HCT116 (cell line): ENCODE results near the gene HIVEP1. TPM values are rescaled to one million over a fixed set of nuclear protein-coding genes. Genes with fewer than 3 reads are reported as not detected.

Source experiments
- ATAC-seq: fragments of 200-7000 bp; cut with Tn5 transposase; 2 replicates; pipeline ENCODE4 v1.9.1; 2020; ENCODE audit warnings: mild to moderate bottlenecking, moderate library complexity
- BruUV-seq: library from RNA; stranded (reverse); fragments of 400-500 nt; replicated peaks from 2 replicates; lab custom pipeline; 2021; lab: Mats Ljungman, UMichigan
- CTCF ChIA-PET: fragments of 300-600 bp; sonication (Branson Sonifier 250); formaldehyde crosslinking; loops from one replicate; lab custom pipeline; 2021; ENCODE audit warnings: antibody characterized with exemption; lab: Charles Lee
- POLR2A ChIA-PET: fragments of 300-600, 350-600 bp; sonication (Branson Sonifier 250); formaldehyde crosslinking; loops from one replicate; lab custom pipeline; 2021; ENCODE audit warnings: antibody characterized with exemption; lab: Charles Lee
- RAD21 ChIA-PET, 2 experiments: fragments of 300-600 bp; sonication (Branson Sonifier 250); formaldehyde crosslinking; loops; one replicate each; lab custom pipeline; 2023; ENCODE audit warnings: low total read pairs in 2 of 2; ENCODE audit not compliant: uncharacterized antibody in 2 of 2, unreplicated experiment in 2 of 2, low non-redundant PET in 1 of 2; lab: Charles Lee
- DNase-seq: peaks from one replicate; pipeline ENCODE4 v3.0.0-alpha.2; 2010; ENCODE audit warnings: low read depth, low spot score
- H2AFZ ChIP-seq: fragments of 200-600 bp; shearing (Covaris generic), sonication (generic); 2 replicates; pipeline ENCODE4 v1.6.1; 2017; ENCODE audit warnings: low read depth, mixed run types, mixed read lengths, antibody characterized with exemption, low read length; ENCODE audit not compliant: poor library complexity, severe bottlenecking
- H3K27ac ChIP-seq: 2 replicates; pipeline ENCODE4 v1.5.1; 2012; ENCODE audit warnings: low read depth, low read length
- H3K27me3 ChIP-seq: fragments of 200-600 bp; sonication (generic); 2 replicates; pipeline ENCODE4 v1.6.1; 2016; ENCODE audit warnings: mixed run types, low read length, mixed read lengths; ENCODE audit not compliant: insufficient read depth
- H3K36me3 ChIP-seq, 2 experiments: fragments of 200-500 bp in 1 of 2; fragments of 200-600 bp in 1 of 2; sonication (Bioruptor generic) in 1 of 2; sonication (generic) in 1 of 2; 2 replicates each; pipeline versions ENCODE4 v1.5.1 to v1.6.1; 2014 to 2016; ENCODE audit warnings: low read length in 2 of 2, inconsistent platforms in 1 of 2, mixed read lengths in 1 of 2, mixed run types in 1 of 2; ENCODE audit not compliant: insufficient read depth in 2 of 2, control insufficient read depth in 1 of 2
- H3K4me1 ChIP-seq, 2 experiments: fragments of 200-600 bp in 1 of 2; sonication (generic) in 1 of 2; 2 replicates each; pipeline versions ENCODE4 v1.5.1 to v1.6.1; 2012 to 2017; ENCODE audit warnings: low read length in 2 of 2, inconsistent platforms in 1 of 2, mild to moderate bottlenecking in 1 of 2, mixed read lengths in 1 of 2, mixed run types in 1 of 2, moderate library complexity in 1 of 2; ENCODE audit not compliant: insufficient read depth in 2 of 2, control insufficient read depth in 1 of 2
- H3K4me2 ChIP-seq: fragments of 200-600 bp; sonication (generic); 2 replicates; pipeline ENCODE4 v1.6.1; 2017; ENCODE audit warnings: mixed run types, low read length, mixed read lengths
- H3K4me3 ChIP-seq, 2 experiments: fragments of 200-600 bp in 1 of 2; sonication (generic) in 1 of 2; replicated peaks in 1 of 2; 2 replicates each; pipeline ENCODE4 v1.5.1; 2011 to 2016; ENCODE audit warnings: low read length in 2 of 2, control low read depth in 1 of 2, low read depth in 1 of 2, mild to moderate bottlenecking in 1 of 2, mixed read lengths in 1 of 2, mixed run types in 1 of 2
- H3K79me2 ChIP-seq: fragments of 200-600 bp; sonication (generic); 2 replicates; pipeline ENCODE4 v1.6.1; 2017; ENCODE audit warnings: mild to moderate bottlenecking, mixed run types, low read length, moderate library complexity, mixed read lengths; ENCODE audit not compliant: insufficient read depth
- H3K9ac ChIP-seq: fragments of 200-600 bp; sonication (generic); 2 replicates; pipeline ENCODE4 v1.6.1; 2016; ENCODE audit warnings: low read length, mixed read lengths
- H3K9me2 ChIP-seq: fragments of 200-600 bp; sonication (generic), shearing (Covaris generic); 2 replicates; pipeline ENCODE4 v1.6.1; 2017; ENCODE audit warnings: mixed run types, mild to moderate bottlenecking, moderate library complexity; ENCODE audit not compliant: insufficient read depth
- H3K9me3 ChIP-seq, 2 experiments: fragments of 200-500 bp in 1 of 2; fragments of 200-600 bp in 1 of 2; sonication (Bioruptor generic) in 1 of 2; sonication (generic) in 1 of 2; 2 replicates each; pipeline ENCODE4 v1.6.1; 2014 to 2017; ENCODE audit warnings: low read length in 2 of 2, mixed read lengths in 2 of 2, inconsistent platforms in 1 of 2, low read depth in 1 of 2, mild to moderate bottlenecking in 1 of 2, mixed run types in 1 of 2, moderate library complexity in 1 of 2; ENCODE audit not compliant: control insufficient read depth in 1 of 2, insufficient read depth in 1 of 2
- H4K20me1 ChIP-seq: fragments of 200-600 bp; sonication (generic), shearing (Covaris generic); 2 replicates; pipeline ENCODE4 v1.6.1; 2017; ENCODE audit warnings: mixed run types, mild to moderate bottlenecking, moderate library complexity; ENCODE audit not compliant: insufficient read depth
- CEBPB ChIP-seq: IDR thresholded peaks from 2 replicates; pipeline ENCODE4 v1.6.1; 2012; ENCODE audit warnings: low read depth
- ELF1 ChIP-seq: IDR thresholded peaks from 2 replicates; pipeline ENCODE4 v1.6.1; 2012; ENCODE audit warnings: low read depth, borderline replicate concordance
- EZH2phosphoT487 ChIP-seq: fragments of 200-600 bp; IDR thresholded peaks from 2 replicates; pipeline ENCODE4 v1.6.1; 2018; ENCODE audit warnings: antibody characterized with exemption, borderline replicate concordance
- FOSL1 ChIP-seq: IDR thresholded peaks from 2 replicates; pipeline ENCODE4 v1.6.1; 2012; ENCODE audit warnings: low read depth
- JUND ChIP-seq: IDR thresholded peaks from 2 replicates; pipeline ENCODE4 v1.6.1; 2012
- POLR2A ChIP-seq: IDR thresholded peaks from 2 replicates; pipeline ENCODE4 v1.7.0; 2011; ENCODE audit warnings: borderline replicate concordance; ENCODE audit not compliant: insufficient read depth, insufficient read length; ENCODE audit errors: extremely low read depth
- POLR2AphosphoS5 ChIP-seq: IDR thresholded peaks from 2 replicates; pipeline ENCODE4 v1.6.1; 2011; ENCODE audit warnings: mild to moderate bottlenecking, low read depth, low read length, moderate library complexity
- RAD21 ChIP-seq: IDR thresholded peaks from 2 replicates; pipeline ENCODE4 v1.6.1; 2012; ENCODE audit warnings: low read depth, mild to moderate bottlenecking
- SIN3A ChIP-seq: IDR thresholded peaks from 2 replicates; pipeline ENCODE4 v1.6.1; 2012; ENCODE audit warnings: low read depth
- SRF ChIP-seq: IDR thresholded peaks from 2 replicates; pipeline ENCODE4 v1.6.1; 2012; ENCODE audit warnings: low read depth
- TCF7L2 ChIP-seq: IDR thresholded peaks from 2 replicates; pipeline ENCODE4 v1.7.0; 2011; ENCODE audit warnings: borderline replicate concordance, inconsistent platforms; ENCODE audit not compliant: insufficient read depth, insufficient read length; ENCODE audit errors: extremely low read depth
- YY1 ChIP-seq: IDR thresholded peaks from 2 replicates; pipeline ENCODE4 v1.6.1; 2011; ENCODE audit warnings: low read length, low read depth, moderate library complexity, mild to moderate bottlenecking; ENCODE audit not compliant: insufficient replicate concordance; ENCODE audit errors: extremely low read depth
- ZFX ChIP-seq: fragments of 450-650 bp; IDR thresholded peaks from 2 replicates; pipeline ENCODE4 v1.6.1; 2017
- ZNF274 ChIP-seq: fragments of 200-500 bp; sonication (Bioruptor generic); IDR thresholded peaks from 2 replicates; pipeline ENCODE4 v1.6.1; 2014; ENCODE audit warnings: mild to moderate bottlenecking, low read depth, low read length, inconsistent platforms
- intact Hi-C: fragments of 100-400 bp; cut with micrococcal nuclease; formaldehyde crosslinking; loops from 2 replicates; pipeline ENCODE4 v1.10.0; 2022
- total RNA-seq: library from RNA; stranded (reverse); gene quantifications from one replicate; pipeline ENCODE4 v1.2.1, GENCODE V29; 2021; ENCODE audit not compliant: unreplicated experiment
- TF ChIP-seq, protein P1 (sequence below): IDR thresholded peaks from 2 replicates; pipeline ENCODE4 v1.6.1; 2012
- TF ChIP-seq, protein P2 (sequence below): IDR thresholded peaks from 2 replicates; pipeline ENCODE4 v1.6.1; 2012; ENCODE audit warnings: low read depth
- TF ChIP-seq, protein P3 (sequence below), 3 experiments: fragments of 200-600 bp in 1 of 3; sonication (generic) in 1 of 3; IDR thresholded peaks in 2 of 3; conservative IDR thresholded peaks in 1 of 3; 2 replicates each; pipeline ENCODE4 v1.5.1; 2012 to 2017; ENCODE audit warnings: low read depth in 2 of 3, low read length in 2 of 3, antibody characterized with exemption in 1 of 3, borderline replicate concordance in 1 of 3, control low read depth in 1 of 3, mild to moderate bottlenecking in 1 of 3, mixed read lengths in 1 of 3, mixed run types in 1 of 3, moderate library complexity in 1 of 3; ENCODE audit not compliant: insufficient read depth in 1 of 3
- TF ChIP-seq, protein P4 (sequence below): IDR thresholded peaks from 2 replicates; pipeline ENCODE4 v1.6.1; 2011; ENCODE audit warnings: mild to moderate bottlenecking, low read length, moderate library complexity; ENCODE audit not compliant: insufficient replicate concordance; ENCODE audit errors: extremely low read depth

The HIVEP1 gene
- total RNA-seq, 1 experiment from 2014 or later: 11.2 TPM

DNA sequence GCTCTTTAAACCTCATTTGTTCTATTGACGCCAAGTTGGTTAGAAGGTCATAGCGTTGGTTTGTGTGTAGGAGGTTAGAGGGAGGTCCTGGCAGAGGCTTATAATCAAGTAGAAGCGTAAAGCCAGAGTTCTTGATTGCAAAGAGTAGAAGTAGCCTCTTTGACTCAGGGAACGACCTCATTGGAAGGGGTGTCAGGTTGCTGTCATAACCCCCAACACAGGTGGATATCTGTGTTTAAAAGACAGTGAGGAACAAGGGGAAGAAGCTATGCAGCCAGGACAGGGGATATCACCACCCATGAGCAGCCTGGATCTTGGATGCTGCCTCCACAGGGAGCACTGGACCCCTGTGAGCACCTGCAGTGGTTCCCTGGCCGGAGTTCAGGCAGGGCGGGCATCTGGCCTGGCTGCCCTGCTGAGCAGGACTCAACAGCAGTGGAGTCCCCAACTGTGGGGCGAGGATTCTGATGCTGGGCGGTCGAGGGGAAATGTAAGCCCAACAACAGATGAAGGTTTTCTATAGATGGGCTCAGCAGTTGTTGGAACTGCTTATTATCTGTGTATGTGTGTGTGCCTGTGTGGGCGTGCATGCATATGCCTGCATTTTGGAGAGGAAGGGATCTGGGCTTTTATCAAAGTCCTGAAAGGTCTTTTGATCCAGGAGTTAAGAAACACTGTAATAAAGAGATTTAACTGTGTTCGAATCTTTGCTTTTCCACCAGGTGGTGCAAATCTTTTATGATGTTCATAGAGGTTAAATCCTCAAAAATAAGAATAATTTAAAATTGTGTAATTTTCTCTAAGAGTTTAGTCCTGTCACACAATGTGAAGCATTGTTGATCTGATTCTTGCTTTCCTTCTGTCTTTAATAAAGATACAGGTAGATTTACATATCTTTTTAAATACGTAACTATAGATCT is 27.7 kb downstream of the HIVEP1 start:
- RAD21 ChIA-PET: no interaction called here
- TF ChIP-seq ELF1: no peak
- TF ChIP-seq, protein P1, sequence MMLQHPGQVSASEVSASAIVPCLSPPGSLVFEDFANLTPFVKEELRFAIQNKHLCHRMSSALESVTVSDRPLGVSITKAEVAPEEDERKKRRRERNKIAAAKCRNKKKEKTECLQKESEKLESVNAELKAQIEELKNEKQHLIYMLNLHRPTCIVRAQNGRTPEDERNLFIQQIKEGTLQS: no peak
- no peak for TF ChIP-seq TCF7L2
- no peak for TF ChIP-seq YY1
- TF ChIP-seq ZNF274: no peak
- no peak for TF ChIP-seq ZFX
- TF ChIP-seq SRF: no peak
- TF ChIP-seq, protein P2, sequence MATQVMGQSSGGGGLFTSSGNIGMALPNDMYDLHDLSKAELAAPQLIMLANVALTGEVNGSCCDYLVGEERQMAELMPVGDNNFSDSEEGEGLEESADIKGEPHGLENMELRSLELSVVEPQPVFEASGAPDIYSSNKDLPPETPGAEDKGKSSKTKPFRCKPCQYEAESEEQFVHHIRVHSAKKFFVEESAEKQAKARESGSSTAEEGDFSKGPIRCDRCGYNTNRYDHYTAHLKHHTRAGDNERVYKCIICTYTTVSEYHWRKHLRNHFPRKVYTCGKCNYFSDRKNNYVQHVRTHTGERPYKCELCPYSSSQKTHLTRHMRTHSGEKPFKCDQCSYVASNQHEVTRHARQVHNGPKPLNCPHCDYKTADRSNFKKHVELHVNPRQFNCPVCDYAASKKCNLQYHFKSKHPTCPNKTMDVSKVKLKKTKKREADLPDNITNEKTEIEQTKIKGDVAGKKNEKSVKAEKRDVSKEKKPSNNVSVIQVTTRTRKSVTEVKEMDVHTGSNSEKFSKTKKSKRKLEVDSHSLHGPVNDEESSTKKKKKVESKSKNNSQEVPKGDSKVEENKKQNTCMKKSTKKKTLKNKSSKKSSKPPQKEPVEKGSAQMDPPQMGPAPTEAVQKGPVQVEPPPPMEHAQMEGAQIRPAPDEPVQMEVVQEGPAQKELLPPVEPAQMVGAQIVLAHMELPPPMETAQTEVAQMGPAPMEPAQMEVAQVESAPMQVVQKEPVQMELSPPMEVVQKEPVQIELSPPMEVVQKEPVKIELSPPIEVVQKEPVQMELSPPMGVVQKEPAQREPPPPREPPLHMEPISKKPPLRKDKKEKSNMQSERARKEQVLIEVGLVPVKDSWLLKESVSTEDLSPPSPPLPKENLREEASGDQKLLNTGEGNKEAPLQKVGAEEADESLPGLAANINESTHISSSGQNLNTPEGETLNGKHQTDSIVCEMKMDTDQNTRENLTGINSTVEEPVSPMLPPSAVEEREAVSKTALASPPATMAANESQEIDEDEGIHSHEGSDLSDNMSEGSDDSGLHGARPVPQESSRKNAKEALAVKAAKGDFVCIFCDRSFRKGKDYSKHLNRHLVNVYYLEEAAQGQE: no peak
- no peak for TF ChIP-seq CEBPB
- no peak for TF ChIP-seq SIN3A
- TF ChIP-seq EZH2phosphoT487: no peak
- no peak for TF ChIP-seq RAD21
- TF ChIP-seq POLR2A: no peak
- no peak for TF ChIP-seq POLR2AphosphoS5
- no peak for TF ChIP-seq FOSL1
- TF ChIP-seq, protein P3, sequence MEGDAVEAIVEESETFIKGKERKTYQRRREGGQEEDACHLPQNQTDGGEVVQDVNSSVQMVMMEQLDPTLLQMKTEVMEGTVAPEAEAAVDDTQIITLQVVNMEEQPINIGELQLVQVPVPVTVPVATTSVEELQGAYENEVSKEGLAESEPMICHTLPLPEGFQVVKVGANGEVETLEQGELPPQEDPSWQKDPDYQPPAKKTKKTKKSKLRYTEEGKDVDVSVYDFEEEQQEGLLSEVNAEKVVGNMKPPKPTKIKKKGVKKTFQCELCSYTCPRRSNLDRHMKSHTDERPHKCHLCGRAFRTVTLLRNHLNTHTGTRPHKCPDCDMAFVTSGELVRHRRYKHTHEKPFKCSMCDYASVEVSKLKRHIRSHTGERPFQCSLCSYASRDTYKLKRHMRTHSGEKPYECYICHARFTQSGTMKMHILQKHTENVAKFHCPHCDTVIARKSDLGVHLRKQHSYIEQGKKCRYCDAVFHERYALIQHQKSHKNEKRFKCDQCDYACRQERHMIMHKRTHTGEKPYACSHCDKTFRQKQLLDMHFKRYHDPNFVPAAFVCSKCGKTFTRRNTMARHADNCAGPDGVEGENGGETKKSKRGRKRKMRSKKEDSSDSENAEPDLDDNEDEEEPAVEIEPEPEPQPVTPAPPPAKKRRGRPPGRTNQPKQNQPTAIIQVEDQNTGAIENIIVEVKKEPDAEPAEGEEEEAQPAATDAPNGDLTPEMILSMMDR (IDR thresholded peaks at IDR 0.05 in 2 of 3, conservative IDR thresholded peaks at IDR 0.05 in 1 of 3; ENCODE audit: borderline replicate concordance in 1 of 3, insufficient read depth in 1 of 3, low read depth in 2 of 3, low read length in 2 of 3): no peak; a peak in 1 of 6 replicates
- TF ChIP-seq, protein P4, sequence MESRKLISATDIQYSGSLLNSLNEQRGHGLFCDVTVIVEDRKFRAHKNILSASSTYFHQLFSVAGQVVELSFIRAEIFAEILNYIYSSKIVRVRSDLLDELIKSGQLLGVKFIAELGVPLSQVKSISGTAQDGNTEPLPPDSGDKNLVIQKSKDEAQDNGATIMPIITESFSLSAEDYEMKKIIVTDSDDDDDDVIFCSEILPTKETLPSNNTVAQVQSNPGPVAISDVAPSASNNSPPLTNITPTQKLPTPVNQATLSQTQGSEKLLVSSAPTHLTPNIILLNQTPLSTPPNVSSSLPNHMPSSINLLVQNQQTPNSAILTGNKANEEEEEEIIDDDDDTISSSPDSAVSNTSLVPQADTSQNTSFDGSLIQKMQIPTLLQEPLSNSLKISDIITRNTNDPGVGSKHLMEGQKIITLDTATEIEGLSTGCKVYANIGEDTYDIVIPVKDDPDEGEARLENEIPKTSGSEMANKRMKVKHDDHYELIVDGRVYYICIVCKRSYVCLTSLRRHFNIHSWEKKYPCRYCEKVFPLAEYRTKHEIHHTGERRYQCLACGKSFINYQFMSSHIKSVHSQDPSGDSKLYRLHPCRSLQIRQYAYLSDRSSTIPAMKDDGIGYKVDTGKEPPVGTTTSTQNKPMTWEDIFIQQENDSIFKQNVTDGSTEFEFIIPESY: no peak
- TF ChIP-seq JUND: no peak

More for the DNA sequence above, 27.7 kb downstream of the HIVEP1 start:
- H3K9me3 ChIP-seq: no peaks in the 10 kb centered on the region
- DNase-seq: no peak
- ATAC-seq: no peak
- BruUV-seq: no TSS peak
- no peaks in the 10 kb centered on the region for H3K9me2 ChIP-seq
- intact Hi-C loops: no loop called here
- ChIA-PET POLR2A (no interaction called here), CTCF (no interaction called here)
- H2AFZ ChIP-seq: no peak overlapping the region
- no peak overlapping the region for H3K27ac ChIP-seq
- H3K4me2 ChIP-seq: no peak overlapping the region
- no peaks in the 10 kb centered on the region for H3K27me3 ChIP-seq
- H3K4me1 ChIP-seq: no peaks in the 10 kb centered on the region
- no peak overlapping the region for H3K4me3 ChIP-seq
- no peaks in the 10 kb centered on the region for H3K36me3 ChIP-seq
- H3K9ac ChIP-seq: no peak overlapping the region
- H4K20me1 ChIP-seq: no peaks in the 10 kb centered on the region
- no peaks in the 10 kb centered on the region for H3K79me2 ChIP-seq
